Activated CD8-positive, alpha-beta memory T cell treated with anti-CD3 and anti-CD28 coated beads, Interleukin-2, amount 50 U/mL, for 48 hours (primary cell): ENCODE measurements around the gene TEDC1.

ENCODE experiments used
- DNase-seq: peaks from one replicate; pipeline ENCODE4 v3.0.0-alpha.2; 2020

Gene TEDC1

GRCh38 chr14:105458571-105458970 is 32.5 kb upstream of the TEDC1 start:
- DNase-seq = no peak

- no peak for DNase-seq
Measured at GRCh38 chr14:105460116-105460515, 30.9 kb upstream of the TEDC1 start.

GRCh38 chr14:105460616-105461015 is 30.4 kb upstream of the TEDC1 start:
- DNase-seq = no peak

GRCh38 chr14:105461903-105462302 is 29.1 kb upstream of the TEDC1 start:
- no peak for DNase-seq

- no peak for DNase-seq
Measured at GRCh38 chr14:105464501-105464900, 26.5 kb upstream of the TEDC1 start.

- no peak for DNase-seq
Measured at GRCh38 chr14:105465209-105466031, 25.6 kb upstream of the TEDC1 start.

GRCh38 chr14:105466531-105467248 is 24.4 kb upstream of the TEDC1 start:
- DNase-seq = no peak

- no peak for DNase-seq
Measured at GRCh38 chr14:105467249-105467941, 23.7 kb upstream of the TEDC1 start.

- no peak for DNase-seq
Measured at GRCh38 chr14:105467942-105468471, 23.0 kb upstream of the TEDC1 start.

GRCh38 chr14:105468621-105469241 is 22.3 kb upstream of the TEDC1 start:
- no peak for DNase-seq

GRCh38 chr14:105469456-105470349 is 21.3 kb upstream of the TEDC1 start:
- no peak for DNase-seq

GRCh38 chr14:105470350-105471296 is 20.4 kb upstream of the TEDC1 start:
- no peak for DNase-seq

- no peak for DNase-seq
Measured at GRCh38 chr14:105471297-105471821, 19.7 kb upstream of the TEDC1 start.

GRCh38 chr14:105471823-105472485 is 19.1 kb upstream of the TEDC1 start:
- no peak for DNase-seq

- DNase-seq = no peak
Measured at GRCh38 chr14:105472486-105472991, 18.5 kb upstream of the TEDC1 start.

- DNase-seq = no peak
Measured at GRCh38 chr14:105473033-105473676, 17.9 kb upstream of the TEDC1 start.

- DNase-seq = peak; percentile 75
Measured at GRCh38 chr14:105473677-105474482, 17.2 kb upstream of the TEDC1 start.
